D341Med (cell line): ENCODE data around the gene HES1.

Experiments used
- DNase-seq: peaks from one replicate; pipeline ENCODE4 v3.0.0; 2012; ENCODE audit warnings: low spot score

The HES1 gene

GRCh38 chr3:194102436-194102835 lies 33.5 kb upstream of the HES1 start:
- DNase-seq: no peak

DNA sequence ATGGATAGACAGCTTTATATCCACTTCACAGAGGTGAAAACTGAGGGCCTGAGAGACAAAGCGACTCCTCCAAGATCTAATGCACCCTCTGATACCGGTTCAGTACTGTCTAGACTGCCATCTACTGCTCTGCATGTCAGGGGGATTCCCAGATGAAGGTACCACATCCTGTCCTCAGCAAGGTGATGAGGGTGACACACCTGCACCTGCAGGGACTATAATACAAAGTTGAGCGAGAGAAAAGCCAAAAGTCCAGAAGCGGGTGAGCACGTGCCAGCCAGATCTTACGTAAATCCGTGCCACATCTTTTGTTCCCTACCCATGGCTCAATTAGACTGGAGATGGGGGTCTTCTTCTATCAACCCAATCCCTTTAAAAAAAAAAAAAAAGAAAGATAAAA lies 32.4 kb upstream of the HES1 start:
- DNase-seq: no peak

- DNase-seq: no peak
These were observed 31.8 kb upstream of the HES1 start for GRCh38 chr3:194103983-194104751.

- no peak for DNase-seq
These were observed 30.7 kb upstream of the HES1 start for GRCh38 chr3:194105292-194105691.

DNA sequence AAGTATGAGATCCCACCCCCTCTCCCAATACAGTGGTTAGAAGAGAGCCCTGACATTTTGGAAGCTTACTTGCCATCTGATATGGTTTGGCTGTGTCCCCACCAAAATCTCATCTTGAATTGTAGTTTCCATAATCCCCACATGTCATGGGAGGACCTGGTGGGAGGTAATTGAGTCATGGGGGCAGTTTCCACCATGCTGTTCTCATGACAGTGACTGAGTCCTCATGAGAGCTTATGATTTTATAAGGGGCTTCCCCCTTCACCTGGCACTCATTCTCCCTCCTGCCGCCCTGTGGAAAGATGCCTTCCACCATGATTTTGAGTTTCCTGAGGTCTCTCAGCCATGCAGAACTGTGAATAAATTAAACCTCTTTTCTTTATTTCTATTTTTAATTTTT lies 28.8 kb upstream of the HES1 start:
- no peak for DNase-seq

- DNase-seq: no peak
These were observed 26.6 kb upstream of the HES1 start for GRCh38 chr3:194109192-194109863.

DNA sequence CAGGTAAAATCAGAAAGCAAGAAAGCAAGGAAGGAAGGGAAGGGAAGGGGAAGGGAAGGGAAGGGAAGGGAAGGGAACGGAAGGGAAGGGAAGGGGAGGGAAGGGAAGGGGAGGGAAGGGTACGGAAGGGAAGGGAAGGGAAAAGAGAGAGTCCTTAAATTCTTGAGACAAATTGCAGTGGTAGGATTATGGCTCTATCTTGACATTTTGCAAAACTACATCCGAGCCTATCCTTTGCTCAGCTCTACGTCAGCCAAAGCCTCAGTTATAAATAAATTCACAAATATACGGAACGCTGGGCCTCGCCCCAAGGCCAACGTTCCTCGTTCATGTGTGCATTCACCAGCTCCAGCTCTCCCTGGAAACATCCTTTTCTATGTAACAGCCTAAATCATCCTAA lies 25.5 kb upstream of the HES1 start:
- no peak for DNase-seq

DNA sequence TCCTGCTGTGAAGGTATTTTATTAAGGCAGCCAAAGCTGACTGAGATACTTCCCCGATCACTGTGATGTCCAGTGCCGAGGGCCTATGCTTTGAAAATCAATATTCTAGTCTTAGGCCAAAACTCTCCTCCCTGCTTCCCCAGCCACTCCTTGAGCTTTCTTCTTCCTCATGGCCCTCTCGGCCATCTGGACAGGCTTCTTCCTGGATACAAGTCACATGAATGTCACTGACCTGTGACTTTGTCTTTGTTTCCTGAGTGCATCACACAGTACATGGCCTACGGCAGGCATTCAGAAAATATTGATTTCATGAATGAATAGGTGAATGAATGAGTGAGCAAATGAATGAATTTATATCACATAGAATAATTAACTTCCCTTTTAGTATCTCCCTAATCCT lies 24.6 kb upstream of the HES1 start:
- no peak for DNase-seq

GRCh38 chr3:194112120-194113106 lies 23.5 kb upstream of the HES1 start:
- no peak for DNase-seq

DNA sequence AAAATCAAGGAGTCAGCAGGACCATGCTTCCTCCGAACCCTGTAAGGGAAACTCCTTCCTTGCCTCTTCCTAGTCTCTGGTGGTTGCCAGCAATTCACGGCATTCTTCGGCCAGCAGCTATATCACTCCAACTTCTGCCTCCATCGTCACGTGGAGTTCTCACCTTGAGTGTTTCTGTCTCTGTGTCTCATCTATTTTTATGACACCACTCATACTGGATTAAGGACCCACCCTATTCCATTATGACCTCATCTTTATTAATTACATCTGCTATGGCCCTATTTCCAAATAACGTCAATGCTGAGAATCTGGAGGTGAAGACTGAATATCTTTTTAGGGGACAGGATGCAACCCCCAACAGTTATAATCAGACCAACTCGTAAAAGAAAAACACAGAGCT lies 21.8 kb upstream of the HES1 start:
- no peak for DNase-seq

DNA sequence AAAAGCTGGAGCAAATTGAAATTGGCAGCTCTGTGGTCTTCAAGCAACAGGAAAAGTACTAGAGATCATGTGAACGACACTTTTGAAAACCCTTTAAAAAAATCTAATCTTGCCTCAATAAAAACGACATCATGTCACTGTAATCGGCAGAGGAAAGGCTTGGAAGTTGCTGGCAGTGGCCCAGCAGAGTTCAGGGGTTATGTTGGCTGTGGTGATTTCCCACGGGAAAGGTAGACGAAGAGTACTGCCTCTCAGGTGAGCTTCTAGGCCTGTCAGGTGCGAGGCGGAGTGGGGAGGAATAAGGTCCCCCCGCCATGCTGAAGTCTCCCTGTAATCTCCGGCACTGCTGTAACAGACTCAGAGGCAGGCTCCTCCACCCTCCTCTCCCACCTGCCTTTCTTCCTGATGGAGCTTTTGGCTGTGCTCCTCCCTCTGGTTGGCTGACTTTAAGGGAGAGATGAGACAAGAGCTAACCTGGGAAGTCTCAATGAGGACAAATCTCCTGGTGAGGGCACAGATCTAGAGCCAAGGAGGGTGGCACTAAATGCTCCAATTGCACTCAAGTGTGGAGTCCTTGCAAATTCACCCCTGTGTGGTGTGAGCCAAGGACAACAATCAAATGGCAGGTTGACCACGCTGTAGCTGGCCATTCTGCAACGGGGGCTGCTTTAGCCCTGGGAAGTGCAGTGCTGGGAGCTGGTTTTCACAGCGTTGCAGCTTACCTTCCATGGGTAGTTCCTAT lies 18.7 kb upstream of the HES1 start:
- no peak for DNase-seq

- DNase-seq: no peak
These were observed 17.0 kb upstream of the HES1 start for GRCh38 chr3:194118920-194119319.

- no peak for DNase-seq
These were observed 15.9 kb upstream of the HES1 start for GRCh38 chr3:194119831-194120590.

- no peak for DNase-seq
These were observed 14.9 kb upstream of the HES1 start for GRCh38 chr3:194120789-194121770.

GRCh38 chr3:194121891-194122631 lies 13.9 kb upstream of the HES1 start:
- DNase-seq: no peak

GRCh38 chr3:194123726-194124125 lies 12.2 kb upstream of the HES1 start:
- no peak for DNase-seq

GRCh38 chr3:194124193-194124592 lies 11.8 kb upstream of the HES1 start:
- no peak for DNase-seq

- DNase-seq: no peak
These were observed 10.5 kb upstream of the HES1 start for GRCh38 chr3:194125442-194125841.

GRCh38 chr3:194126790-194127189 lies 9.2 kb upstream of the HES1 start:
- DNase-seq: no peak
